GM12878 (cell line): ENCODE data around the gene TOMT.

Experiments used
- ATF3 ChIP-seq: IDR thresholded peaks from 2 replicates; pipeline ENCODE4 v1.6.1; 2011; ENCODE audit warnings: low read depth, mild to moderate bottlenecking, low read length, moderate library complexity, borderline replicate concordance; ENCODE audit errors: extremely low read depth
- CTCF ChIP-seq, 3 experiments: IDR thresholded peaks in 2 of 3; conservative IDR thresholded peaks in 1 of 3; 2 replicates each; pipeline ENCODE4 v1.5.1; 2011; ENCODE audit warnings: low read depth in 3 of 3, low read length in 3 of 3, mild to moderate bottlenecking in 3 of 3, control low read depth in 2 of 3, moderate library complexity in 2 of 3, inconsistent platforms in 1 of 3, mixed read lengths in 1 of 3; ENCODE audit not compliant: control insufficient read depth in 2 of 3, insufficient read depth in 1 of 3; ENCODE audit errors: extremely low read depth in 1 of 3
- POLR2A ChIP-seq: IDR thresholded peaks from 2 replicates; pipeline ENCODE4 v1.6.1; 2011; ENCODE audit warnings: low read depth, mild to moderate bottlenecking, low read length
- POLR2AphosphoS5 ChIP-seq: IDR thresholded peaks from 2 replicates; pipeline ENCODE4 v1.6.1; 2011; ENCODE audit warnings: mild to moderate bottlenecking, low read length, inconsistent platforms
- REST ChIP-seq: IDR thresholded peaks from 2 replicates; pipeline ENCODE4 v1.6.1; 2012; ENCODE audit warnings: mild to moderate bottlenecking, low read depth, low read length
- SMAD5 ChIP-seq: IDR thresholded peaks from 2 replicates; pipeline ENCODE4 v1.6.1; 2016; ENCODE audit warnings: antibody characterized with exemption, low read depth
- SRF ChIP-seq, 2 experiments: IDR thresholded peaks; 2 replicates each; pipeline ENCODE4 v1.6.1; 2011; ENCODE audit warnings: low read depth in 2 of 2, low read length in 2 of 2, mild to moderate bottlenecking in 1 of 2, moderate library complexity in 1 of 2
- TAF1 ChIP-seq: IDR thresholded peaks from 2 replicates; pipeline ENCODE4 v1.6.1; 2011; ENCODE audit warnings: mild to moderate bottlenecking, low read depth, low read length, borderline replicate concordance
- ZBTB33 ChIP-seq: fragments of 450-650 bp; IDR thresholded peaks from 2 replicates; pipeline ENCODE4 v1.6.1; 2017; ENCODE audit warnings: mild to moderate bottlenecking
- ZSCAN29 ChIP-seq: fragments of 450-650 bp; IDR thresholded peaks from 2 replicates; pipeline ENCODE4 v1.6.1; 2017; ENCODE audit warnings: mild to moderate bottlenecking, moderate library complexity
- ZZZ3 ChIP-seq: IDR thresholded peaks from 2 replicates; pipeline ENCODE4 v1.6.1; 2011; ENCODE audit warnings: low read depth; ENCODE audit not compliant: control insufficient read depth, insufficient read length

GRCh38 chr11:72066855-72067254 lies 38.9 kb upstream of the TOMT start:
- TF ChIP-seq POLR2AphosphoS5 (no peak), ZBTB33 (no peak), SMAD5 (no peak), ZZZ3 (no peak), CTCF (IDR thresholded peaks at IDR 0.05 in 2 of 3, conservative IDR thresholded peaks at IDR 0.05 in 1 of 3; ENCODE audit: control insufficient read depth in 2 of 3, extremely low read depth in 1 of 3, insufficient read depth in 1 of 3, low read depth in 3 of 3, low read length in 3 of 3) (no peak), ZSCAN29 (no peak), ATF3 (no peak), TAF1 (no peak), SRF (IDR thresholded peaks at IDR 0.05; ENCODE audit: low read depth in 2 of 2, low read length in 2 of 2) (no peak), POLR2A (no peak), REST (no peak)
